ENCODE measurements around the gene TTF1.

DNA sequence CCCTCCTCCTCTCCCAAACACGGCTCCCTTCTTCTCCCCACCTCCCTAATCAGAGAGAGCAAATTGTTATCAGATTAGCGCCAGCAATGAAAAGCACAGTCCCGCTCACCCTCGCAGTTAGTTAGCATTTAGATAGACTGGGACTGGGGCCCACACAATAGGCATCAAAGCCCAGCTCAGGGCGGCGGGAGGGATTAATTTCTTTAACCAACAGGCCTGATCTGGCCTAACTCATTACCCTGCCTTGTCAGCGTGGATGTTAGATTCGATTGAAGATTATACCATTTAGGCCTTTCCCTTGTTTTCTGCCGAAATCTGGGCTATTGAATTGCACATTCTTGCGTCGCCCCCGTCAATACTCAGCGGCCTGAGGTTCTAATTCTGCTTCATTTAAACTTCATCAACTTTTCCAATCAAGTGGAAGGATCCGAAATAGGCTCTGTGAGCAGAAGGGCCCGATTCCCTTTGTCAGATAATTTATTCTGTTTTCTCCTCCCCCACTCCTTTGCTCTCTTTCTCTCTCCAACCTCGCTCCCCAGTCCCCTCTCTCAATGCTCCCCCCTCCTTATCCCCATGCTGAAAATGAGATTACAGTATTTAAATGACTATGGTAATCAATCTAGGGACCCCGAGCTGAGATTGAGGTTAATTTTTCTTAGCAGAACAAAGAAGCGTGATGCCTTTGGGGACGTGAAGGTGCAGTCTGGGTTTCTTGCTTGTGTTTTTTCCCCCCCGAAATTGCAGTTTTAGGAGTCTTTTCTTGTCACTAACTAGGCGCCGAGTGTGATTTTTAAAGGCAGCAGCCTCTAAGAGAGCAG is 18.4 kb upstream of the TTF1 start:
- no peak for TF ChIP-seq RFX5 (IDR thresholded peaks at IDR 0.05; ENCODE audit: low read depth, low read length)
- no peak for TF ChIP-seq CEBPB (IDR thresholded peaks at IDR 0.05; ENCODE audit: borderline replicate concordance in 1 of 2, low read depth in 2 of 2, low read length in 2 of 2)
- no peak for TF ChIP-seq ZNF217 (IDR thresholded peaks at IDR 0.05)
- TF ChIP-seq EGR1 (IDR thresholded peaks at IDR 0.05; ENCODE audit: borderline replicate concordance in 1 of 2, low read depth in 2 of 2, low read length in 2 of 2): no peak
- no peak for TF ChIP-seq CBX5 (IDR thresholded peaks at IDR 0.05; ENCODE audit: low read depth)
- no peak for TF ChIP-seq POLR2AphosphoS5 (IDR thresholded peaks at IDR 0.05; ENCODE audit: low read length)

Data from GM12878 (cell line).